Tibial artery (tissue), 4 donors: ENCODE results near the gene SNCB.

Source experiments
- DNase-seq, 2 donors: peaks; one replicate each; pipeline ENCODE4 v3.0.0-alpha.2; 2019
- H3K27ac ChIP-seq, 2 donors: fragments of 200-600 bp; sonication (generic) in 1 of 2; 1 replicate in 1 of 2; 2 replicates in 1 of 2; pipeline ENCODE4 v1.5.1; 2018 to 2019; ENCODE audit warnings: mild to moderate bottlenecking in 1 of 2
- H3K27me3 ChIP-seq, 2 donors: fragments of 200-600 bp; sonication (generic) in 1 of 2; one replicate each; pipeline versions ENCODE4 v1.5.1 to v1.6.0; 2016 to 2019
- H3K36me3 ChIP-seq, 3 donors: fragments of 200-600 bp; sonication (generic) in 2 of 3; one replicate each; pipeline ENCODE4 v1.5.1; 2016 to 2019; ENCODE audit warnings: mild to moderate bottlenecking in 2 of 3
- H3K4me1 ChIP-seq, 4 donors: fragments of 200-600 bp; sonication (generic) in 2 of 4; 1 replicate in 3 of 4; 2 replicates in 1 of 4; pipeline ENCODE4 v1.5.1; 2016 to 2019
- H3K4me3 ChIP-seq, 2 donors: fragments of 200-600 bp; sonication (generic) in 1 of 2; 1 replicate in 1 of 2; 2 replicates in 1 of 2; pipeline ENCODE4 v1.5.1; 2018 to 2019; ENCODE audit warnings: mild to moderate bottlenecking in 2 of 2
- H3K9me3 ChIP-seq, 3 donors: fragments of 200-600 bp; sonication (generic) in 1 of 3; one replicate each; pipeline ENCODE4 v1.5.1; 2016 to 2019
- CTCF ChIP-seq, 2 experiments: fragments of 200-600 bp in 1 of 2; fragments of 450-650 bp in 1 of 2; IDR thresholded peaks; one replicate each; pipeline ENCODE4 v1.5.1; 2017 to 2019; ENCODE audit warnings: antibody characterized with exemption in 2 of 2, mild to moderate bottlenecking in 1 of 2, moderate library complexity in 1 of 2
- intact Hi-C: fragments of 100-400 bp; cut with DNase I; formaldehyde crosslinking; loops from one replicate; pipeline ENCODE4 v1.15.0; 2023; ENCODE audit warnings: low total_unique reads

The SNCB gene

GRCh38 chr5:176653401-176654385 lies 23.4 kb upstream of the SNCB start:
- no peak overlapping the region for H3K4me3 ChIP-seq
- no peak for DNase-seq
- peaks cover 18 to 60% (median 32%) of the 10 kb centered on the region in 3 donors for H3K36me3 ChIP-seq
- intact Hi-C loops, result no loop called here
- no peaks in the 10 kb centered on the region for H3K27me3 ChIP-seq
- no peaks in the 10 kb centered on the region for H3K9me3 ChIP-seq
- peaks cover 0 to 9% (median 3%) of the 10 kb centered on the region in 4 donors for H3K4me1 ChIP-seq
- no peak overlapping the region for H3K27ac ChIP-seq
- TF ChIP-seq CTCF (IDR thresholded peaks at IDR 0.05), result no peak

GRCh38 chr5:176652136-176652535 lies 21.8 kb upstream of the SNCB start:
- H3K27ac ChIP-seq, result no peak overlapping the region
- no peak for DNase-seq
- H3K4me3 ChIP-seq, result no peak overlapping the region
- H3K36me3 ChIP-seq, result peaks cover 18 to 50% (median 32%) of the 10 kb centered on the region in 3 donors
- no peaks in the 10 kb centered on the region for H3K27me3 ChIP-seq
- peaks cover 0 to 21% (median 13%) of the 10 kb centered on the region in 4 donors for H3K4me1 ChIP-seq
- TF ChIP-seq CTCF (IDR thresholded peaks at IDR 0.05), result no peak
- H3K9me3 ChIP-seq, result no peaks in the 10 kb centered on the region
- intact Hi-C loops, result no loop called here

GRCh38 chr5:176651472-176651980 lies 21.2 kb upstream of the SNCB start:
- no peak for DNase-seq
- Histone ChIP-seq H3K4me1 (peaks cover 0 to 25% (median 16%) of the 10 kb centered on the region in 4 donors), H3K4me3 (no peak overlapping the region), H3K9me3 (no peaks in the 10 kb centered on the region), H3K27me3 (no peaks in the 10 kb centered on the region), H3K36me3 (peaks cover 15 to 44% (median 25%) of the 10 kb centered on the region in 3 donors), H3K27ac (no peak overlapping the region)
- no peak for TF ChIP-seq CTCF (IDR thresholded peaks at IDR 0.05)
- intact Hi-C loops, result no loop called here

GRCh38 chr5:176650354-176650884 lies 20.1 kb upstream of the SNCB start:
- Histone ChIP-seq H3K4me3 (no peak overlapping the region), H3K4me1 (peaks cover 0 to 29% (median 17%) of the 10 kb centered on the region in 4 donors), H3K36me3 (peaks cover 13 to 33% (median 24%) of the 10 kb centered on the region in 3 donors), H3K27me3 (no peaks in the 10 kb centered on the region), H3K27ac (no peak overlapping the region), H3K9me3 (no peaks in the 10 kb centered on the region)
- intact Hi-C loops, result no loop called here
- TF ChIP-seq CTCF (IDR thresholded peaks at IDR 0.05), result no peak
- DNase-seq, result no peak

GRCh38 chr5:176648474-176649194 lies 18.3 kb upstream of the SNCB start:
- peak overlapping the region; percentile 66 to 74 for H3K4me3 ChIP-seq
- intact Hi-C loops, result loop anchor here (5.0 to 10.0 kb wide), 2 partner anchors 111 to 234 kb away; partner anchors contain the start of genes CLTB and RNF44
- H3K27ac ChIP-seq, result peak overlapping the region; percentile 70 to 81
- no peak for DNase-seq
- H3K27me3 ChIP-seq, result no peaks in the 10 kb centered on the region
- peaks cover 8 to 15% (median 12%) of the 10 kb centered on the region in 3 donors for H3K36me3 ChIP-seq
- H3K9me3 ChIP-seq, result no peaks in the 10 kb centered on the region
- no peak for TF ChIP-seq CTCF (IDR thresholded peaks at IDR 0.05)
- H3K4me1 ChIP-seq, result peaks cover 0 to 29% (median 17%) of the 10 kb centered on the region in 4 donors
